K562 treated with DMSO at 1 percent for 48 hours (cell line): Measurements from ENCODE around the gene MAS1. TPM values are rescaled to one million over a fixed set of nuclear protein-coding genes. Genes with fewer than 3 reads are reported as not detected.

Experiments used
- total RNA-seq: library from RNA; unstranded; fragments of 300-600 nt; gene quantifications from 2 replicates; pipeline ENCODE4 v1.2.3, GENCODE V29; 2022; ENCODE audit warnings: low replicate concordance; ENCODE audit errors: extremely low read depth

MAS1 gene
- total RNA-seq = not detected in 2 replicates

DNA sequence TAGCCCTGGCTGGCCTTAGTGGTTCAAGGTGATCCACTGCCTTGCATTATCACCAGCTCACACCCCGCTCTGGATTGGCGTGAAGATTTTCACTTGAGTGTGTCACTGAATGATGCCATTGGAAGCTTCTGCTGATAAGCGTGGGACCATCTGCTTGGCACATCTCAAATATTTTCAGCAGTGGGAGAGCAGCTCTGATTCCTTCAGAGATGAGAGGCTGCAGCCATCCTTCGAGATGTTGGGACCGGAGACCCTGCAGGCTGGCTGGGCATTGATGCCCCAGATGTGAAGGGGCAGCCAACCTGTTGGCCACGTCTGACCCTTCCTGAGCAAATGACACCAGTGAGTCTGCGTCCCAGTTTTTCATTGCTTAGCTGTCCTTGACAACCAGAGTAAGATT is at the start of gene MAS1:
Gene MAS1 (plus strand): TSS at position 197 of the 400 bp plus-strand sequence. CDS start 15,968 bp downstream, outside the sequence.

Other genes starting within 250 kb of the MAS1 start
- gene SOD2, start 197.7 kb upstream of the MAS1 start, total RNA-seq = not detected in 2 replicates
- gene WTAP, start 163.5 kb upstream of the MAS1 start, total RNA-seq = not detected in 2 replicates
- not detected in 2 replicates for gene ACAT2, start 128.9 kb upstream of the MAS1 start, total RNA-seq
- not detected in 2 replicates for gene TCP1, start 101.4 kb upstream of the MAS1 start, total RNA-seq
- gene MRPL18, start 100.5 kb upstream of the MAS1 start, total RNA-seq = not detected in 2 replicates
- gene PNLDC1, start 90.7 kb upstream of the MAS1 start, total RNA-seq = not detected in 2 replicates
- gene IGF2R, start 78.1 kb downstream of the MAS1 start, total RNA-seq = 97.1 TPM in 1 of 2 replicates, not detected in the other
- not detected in 2 replicates for gene SLC22A1, start 230.8 kb downstream of the MAS1 start, total RNA-seq